DOHH2 (cell line): ENCODE data around the gene RHCE.
"Not testable (repeated sequence)": the region's sequence is repeated elsewhere in the genome, so short reads cannot be mapped to it uniquely, and the experiment has no call there.

ENCODE experiments used
- H3F3A ChIP-seq: fragments of 200-600 bp; sonication (generic), shearing (Covaris generic); 2 replicates; pipeline ENCODE4 v1.6.0; 2016; ENCODE audit warnings: antibody characterized with exemption, mild to moderate bottlenecking; ENCODE audit not compliant: control insufficient read depth, insufficient read depth
- H3K27ac ChIP-seq: fragments of 200-600 bp; sonication (generic); 2 replicates; pipeline ENCODE4 v1.5.1; 2014; ENCODE audit warnings: low read depth, mild to moderate bottlenecking, low read length, moderate library complexity
- H3K27me3 ChIP-seq: fragments of 200-600 bp; sonication (generic); 2 replicates; pipeline ENCODE4 v1.6.1; 2014; ENCODE audit warnings: mild to moderate bottlenecking, low read length, mixed read lengths; ENCODE audit not compliant: control insufficient read depth
- H3K36me3 ChIP-seq: fragments of 200-600 bp; sonication (generic); 2 replicates; pipeline ENCODE4 v1.6.1; 2014; ENCODE audit warnings: mild to moderate bottlenecking, low read length, moderate library complexity, mixed read lengths; ENCODE audit not compliant: control insufficient read depth
- H3K4me1 ChIP-seq: fragments of 200-600 bp; sonication (generic); 2 replicates; pipeline ENCODE4 v1.6.1; 2014; ENCODE audit warnings: mild to moderate bottlenecking, low read length, mixed read lengths; ENCODE audit not compliant: control insufficient read depth
- H3K4me2 ChIP-seq: fragments of 200-600 bp; sonication (generic); 2 replicates; pipeline ENCODE4 v1.6.0; 2014; ENCODE audit warnings: mild to moderate bottlenecking, low read length, moderate library complexity
- H3K4me3 ChIP-seq: fragments of 200-600 bp; sonication (generic); 2 replicates; pipeline ENCODE4 v1.5.1; 2014; ENCODE audit warnings: mild to moderate bottlenecking, low read length, mixed read lengths
- H3K79me2 ChIP-seq: fragments of 200-600 bp; sonication (generic); 2 replicates; pipeline ENCODE4 v1.6.1; 2014; ENCODE audit warnings: mild to moderate bottlenecking, low read length, mixed read lengths; ENCODE audit not compliant: control insufficient read depth
- H3K9me2 ChIP-seq: fragments of 200-600 bp; sonication (generic); replicated peaks from 2 replicates; pipeline ENCODE4 v1.6.1; 2014; ENCODE audit warnings: mild to moderate bottlenecking, low read length, mixed read lengths; ENCODE audit not compliant: control insufficient read depth
- H3K9me3 ChIP-seq: fragments of 200-600 bp; sonication (generic); 2 replicates; pipeline ENCODE4 v1.6.1; 2014; ENCODE audit warnings: antibody characterized with exemption, low read length, mixed read lengths; ENCODE audit not compliant: control insufficient read depth, insufficient read depth
- H4K20me1 ChIP-seq: fragments of 200-600 bp; sonication (generic); 2 replicates; pipeline ENCODE4 v1.6.0; 2014; ENCODE audit warnings: low read depth, mild to moderate bottlenecking, antibody characterized with exemption, low read length, moderate library complexity; ENCODE audit not compliant: control insufficient read depth, insufficient read depth
- CTCF ChIP-seq: fragments of 200-600 bp; sonication (generic); IDR thresholded peaks from one replicate; pipeline ENCODE4 v1.5.1; 2014; ENCODE audit warnings: antibody characterized with exemption, mild to moderate bottlenecking, low read depth, low read length; ENCODE audit not compliant: poor library complexity, severe bottlenecking
- EZH2phosphoT487 ChIP-seq: fragments of 200-600 bp; sonication (generic); IDR thresholded peaks from 2 replicates; pipeline ENCODE4 v1.6.1; 2017; ENCODE audit warnings: borderline replicate concordance, mild to moderate bottlenecking, antibody characterized with exemption, low read length, moderate library complexity, mixed read lengths

RHCE gene

DNA sequence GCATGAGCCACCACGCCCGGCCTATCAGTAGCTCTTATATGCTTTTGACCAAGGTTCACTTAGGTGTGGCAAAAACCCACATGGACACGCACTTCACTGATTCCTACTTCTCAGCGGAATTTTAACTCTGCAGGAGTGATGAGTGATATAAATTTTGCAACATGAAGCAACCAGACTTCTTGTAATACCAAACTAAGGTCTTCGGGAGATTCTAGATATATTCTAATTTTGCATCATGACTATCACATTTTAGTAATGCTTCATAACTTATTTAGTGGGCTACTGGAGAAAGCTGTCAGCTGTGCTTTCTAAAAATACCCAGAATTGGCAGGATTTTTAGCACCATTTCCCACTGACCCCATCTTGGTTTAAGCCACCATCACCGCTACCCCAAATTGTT is 27.8 kb downstream of the RHCE start:
- H3K4me3 ChIP-seq, result no peak overlapping the region
- no peak overlapping the region for H3K27ac ChIP-seq
- H3F3A ChIP-seq, result no peaks in the 10 kb centered on the region

DNA sequence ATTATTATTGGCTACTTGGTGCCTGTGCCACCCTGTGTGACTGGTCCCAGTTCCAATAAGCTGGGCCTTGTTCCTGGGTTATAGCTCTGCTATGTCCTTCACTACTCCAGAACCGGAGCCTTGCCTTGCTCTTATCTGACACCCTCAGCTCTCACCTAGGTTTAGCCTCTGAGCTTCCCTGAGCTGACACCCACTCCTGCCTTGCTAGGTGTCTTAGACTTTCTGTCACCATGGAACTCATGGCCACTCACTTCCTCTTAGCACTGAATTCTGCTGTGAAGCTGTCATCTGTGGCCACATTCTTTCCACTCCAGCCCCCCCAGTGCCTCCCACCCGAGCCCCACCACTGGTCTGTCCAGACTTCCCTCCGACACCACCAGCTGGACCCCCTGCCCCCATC is 30.9 kb downstream of the RHCE start:
- H3K9me2 ChIP-seq, H3K27ac ChIP-seq: not testable (repeated sequence)

More for the DNA sequence above, 27.8 kb downstream of the RHCE start:
- Histone ChIP-seq H3K36me3 (no peaks in the 10 kb centered on the region), H4K20me1 (no peaks in the 10 kb centered on the region), H3K79me2 (no peaks in the 10 kb centered on the region), H3K4me2 (no peak overlapping the region), H3K4me1 (no peaks in the 10 kb centered on the region), H3K9me3 (no peaks in the 10 kb centered on the region), H3K9me2 (no peaks in the 10 kb centered on the region), H3K27me3 (no peaks in the 10 kb centered on the region)
- TF ChIP-seq CTCF (no peak), EZH2phosphoT487 (no peak)

DNA sequence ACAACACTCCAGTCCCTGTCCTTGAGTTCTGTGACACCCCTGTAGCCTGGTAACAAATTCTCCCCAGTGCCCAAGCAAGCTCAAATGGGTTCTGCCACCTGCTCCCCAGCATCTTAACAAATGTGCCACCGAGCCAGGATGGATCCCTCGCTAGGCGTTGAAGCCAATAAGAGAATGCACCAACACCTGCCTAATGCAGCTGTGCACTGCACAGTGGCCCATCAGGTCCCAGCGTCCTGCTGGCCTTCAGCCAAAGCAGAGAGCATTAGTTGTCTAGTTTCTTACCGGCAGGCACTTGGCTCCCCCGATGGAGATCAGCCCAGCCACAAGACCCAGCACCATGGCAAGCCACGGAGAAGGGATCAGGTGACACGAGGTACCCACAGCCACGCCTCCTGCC is 31.9 kb downstream of the RHCE start:
- H3K36me3 ChIP-seq, H3K4me3 ChIP-seq, H3K4me2 ChIP-seq, H3K27ac ChIP-seq, H3K9me3 ChIP-seq, H3F3A ChIP-seq, H3K4me1 ChIP-seq, H3K27me3 ChIP-seq, H4K20me1 ChIP-seq, H3K79me2 ChIP-seq, H3K9me2 ChIP-seq: not testable (repeated sequence)

More for the DNA sequence above, 30.9 kb downstream of the RHCE start:
- H3K4me1 ChIP-seq, H3K4me3 ChIP-seq, H3K79me2 ChIP-seq, H3K4me2 ChIP-seq, H3K9me3 ChIP-seq, H3K36me3 ChIP-seq, H4K20me1 ChIP-seq, H3K27me3 ChIP-seq, H3F3A ChIP-seq: not testable (repeated sequence)

- H3K36me3 ChIP-seq, H3K4me1 ChIP-seq, H3K4me3 ChIP-seq, H3K79me2 ChIP-seq, H4K20me1 ChIP-seq, H3K27me3 ChIP-seq, H3F3A ChIP-seq, H3K9me2 ChIP-seq, H3K27ac ChIP-seq, H3K9me3 ChIP-seq, H3K4me2 ChIP-seq: not testable (repeated sequence)
Observed at GRCh38 chr1:25387096-25387495, 33.5 kb downstream of the RHCE start.

- not testable (repeated sequence) for H3K4me2 ChIP-seq, H3F3A ChIP-seq, H3K9me3 ChIP-seq, H3K36me3 ChIP-seq, H3K79me2 ChIP-seq, H3K4me1 ChIP-seq, H4K20me1 ChIP-seq, H3K27me3 ChIP-seq, H3K27ac ChIP-seq, H3K9me2 ChIP-seq, H3K4me3 ChIP-seq
Observed at GRCh38 chr1:25383875-25384274, 36.8 kb downstream of the RHCE start.

- H3K4me3 ChIP-seq, H3K9me2 ChIP-seq, H3K79me2 ChIP-seq, H4K20me1 ChIP-seq, H3K4me2 ChIP-seq, H3K36me3 ChIP-seq, H3F3A ChIP-seq, H3K27me3 ChIP-seq, H3K9me3 ChIP-seq, H3K4me1 ChIP-seq, H3K27ac ChIP-seq: not testable (repeated sequence)
Observed at GRCh38 chr1:25383090-25383489, 37.5 kb downstream of the RHCE start.

DNA sequence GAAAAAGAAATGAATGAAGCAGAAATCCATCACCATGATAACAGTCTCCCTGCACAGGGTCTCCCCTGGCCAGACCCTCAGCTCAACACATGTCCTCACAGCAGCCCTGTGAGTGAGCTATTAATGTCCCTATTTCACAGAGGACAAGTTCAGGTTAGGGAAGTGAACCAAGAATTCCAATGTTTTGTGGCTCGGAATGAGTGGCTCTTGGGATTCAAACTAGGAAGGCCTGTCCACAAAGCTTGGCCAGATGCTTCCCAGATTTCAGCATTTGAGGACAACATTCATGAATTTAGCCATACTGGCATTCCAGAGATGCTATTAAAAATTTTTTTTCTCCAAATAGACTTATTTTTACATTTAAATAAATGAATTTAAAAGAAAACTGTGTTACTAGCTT is 38.1 kb downstream of the RHCE start:
- H4K20me1 ChIP-seq, H3K4me3 ChIP-seq, H3K27me3 ChIP-seq, H3K9me2 ChIP-seq, H3K79me2 ChIP-seq, H3K36me3 ChIP-seq, H3K9me3 ChIP-seq, H3K4me2 ChIP-seq, H3K4me1 ChIP-seq, H3F3A ChIP-seq, H3K27ac ChIP-seq: not testable (repeated sequence)

- H3K9me2 ChIP-seq, H3K27me3 ChIP-seq, H3K4me3 ChIP-seq, H3K4me1 ChIP-seq, H3K27ac ChIP-seq, H3K4me2 ChIP-seq, H3F3A ChIP-seq, H3K36me3 ChIP-seq, H3K79me2 ChIP-seq, H3K9me3 ChIP-seq, H4K20me1 ChIP-seq: not testable (repeated sequence)
Observed at GRCh38 chr1:25378367-25378766, 42.3 kb downstream of the RHCE start.
